GM21360 (cell line): Measurements from ENCODE around the gene PI4KA.

ENCODE experiments used
- ATAC-seq: cut with Tn5 transposase; IDR thresholded peaks from one replicate; pipeline ENCODE4 v1.9.1; 2021; ENCODE audit warnings: mild to moderate bottlenecking, moderate library complexity; ENCODE audit not compliant: unreplicated experiment

The PI4KA gene

DNA sequence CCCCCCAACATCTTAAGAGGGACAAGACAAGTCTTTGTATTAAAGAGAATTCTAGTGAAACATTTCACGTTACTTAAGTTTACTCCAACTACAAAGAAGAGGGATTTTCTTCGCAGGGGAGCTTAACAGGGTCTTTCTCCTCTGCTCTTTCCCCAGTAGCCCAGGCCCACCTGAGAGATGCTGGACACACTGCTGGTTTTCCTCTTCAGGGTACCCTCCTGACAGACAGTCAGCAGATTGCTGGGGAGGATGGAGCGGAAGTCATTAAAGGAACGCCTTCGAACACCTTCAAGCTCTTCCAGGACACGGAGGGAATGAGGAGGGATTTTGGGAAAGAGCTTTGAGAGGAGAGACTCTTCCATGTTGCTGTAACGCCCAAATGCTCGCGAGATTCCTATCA lies 39.1 kb downstream of the PI4KA start:
- ATAC-seq: no peak

DNA sequence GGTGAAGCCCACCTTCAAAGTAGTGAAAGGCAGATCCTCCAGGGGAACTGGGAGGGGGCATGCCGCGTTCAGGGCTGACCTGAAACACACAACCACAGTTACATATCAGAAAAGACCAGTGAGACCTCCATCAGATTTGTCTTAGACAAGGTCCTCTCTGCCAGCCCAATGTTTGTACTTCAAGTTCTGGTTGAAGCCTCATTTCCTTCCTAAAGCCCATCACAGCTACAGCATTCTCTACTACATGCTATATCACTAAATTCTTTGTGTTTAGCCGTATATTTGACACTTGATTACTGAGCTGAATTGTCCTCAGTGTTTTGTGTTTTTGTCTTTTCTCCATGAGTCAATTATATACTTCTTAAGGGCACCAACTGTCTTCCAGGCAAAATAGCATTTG lies 40.1 kb downstream of the PI4KA start:
- ATAC-seq: no peak

DNA sequence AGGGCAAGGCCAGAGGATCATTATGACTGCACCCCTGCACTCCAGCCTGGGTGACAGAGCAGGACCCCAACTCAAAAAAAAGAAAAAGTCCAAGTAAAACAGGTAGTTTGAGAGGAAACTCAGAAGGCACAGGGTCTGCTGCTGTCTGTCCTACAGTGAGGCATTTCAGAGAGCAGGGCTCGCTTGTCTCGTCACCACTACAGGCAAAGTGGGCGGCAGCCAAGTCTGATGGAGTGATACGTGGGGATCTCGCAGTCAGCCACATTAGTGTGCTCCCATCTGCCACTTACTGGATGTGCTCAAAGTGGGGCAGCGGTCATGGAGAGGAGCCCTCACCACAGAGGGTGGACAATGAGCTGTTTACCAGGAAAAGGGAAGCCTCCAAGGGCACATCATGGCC lies 42.1 kb downstream of the PI4KA start:
- no peak for ATAC-seq

DNA sequence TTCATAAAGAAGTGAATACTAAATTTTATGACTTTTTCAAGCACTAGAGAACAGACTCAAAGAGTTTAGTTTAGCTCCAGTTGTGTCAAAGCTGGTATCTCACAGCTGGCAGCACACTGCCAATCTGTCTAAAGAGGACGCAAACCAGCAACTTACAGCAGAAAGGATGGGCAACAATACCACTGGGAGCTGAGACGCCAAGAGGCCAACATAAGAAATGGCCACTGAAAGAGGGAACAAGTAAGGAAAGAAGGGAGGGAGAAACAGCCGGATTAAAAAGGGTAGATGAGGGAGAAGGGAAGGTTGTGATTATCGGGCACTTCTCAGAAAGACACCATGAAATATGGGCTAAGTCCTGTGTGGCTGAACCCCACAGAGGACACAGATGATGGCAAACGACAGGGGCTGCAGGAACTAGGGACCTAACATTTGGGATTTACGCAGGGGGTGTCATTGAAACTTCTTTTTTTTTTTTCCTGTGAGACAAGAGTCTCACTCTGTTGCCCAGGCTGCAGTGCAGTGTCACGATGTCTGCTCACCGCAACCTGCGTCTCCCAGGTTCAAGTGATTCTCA lies 43.0 kb downstream of the PI4KA start:
- ATAC-seq: no peak

DNA sequence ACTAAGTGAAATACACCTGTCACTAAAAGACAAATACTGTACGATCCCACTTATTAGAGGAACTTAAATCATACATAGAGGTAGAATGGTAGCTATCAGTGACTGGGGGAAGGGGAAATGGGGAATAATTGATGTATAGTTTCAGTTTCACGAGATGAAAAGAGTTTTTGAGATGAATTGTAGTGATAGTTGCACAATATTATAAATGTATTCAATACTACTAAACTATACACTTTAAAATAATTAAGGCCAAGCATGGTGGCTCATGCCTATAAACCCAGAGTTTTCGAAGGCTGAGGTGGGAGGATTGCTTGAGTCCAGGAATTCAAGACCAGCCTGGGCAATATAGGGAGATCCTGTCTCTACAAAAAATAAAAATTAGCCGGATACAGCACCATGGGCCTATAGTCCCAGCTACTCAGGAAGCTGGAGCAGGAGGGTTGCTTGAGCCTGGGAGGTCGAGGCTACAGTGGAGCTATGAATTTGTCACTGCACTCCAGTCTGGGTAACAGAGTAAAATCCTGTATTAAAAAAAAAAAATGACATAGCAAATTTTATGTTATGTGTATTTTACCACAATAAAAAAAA lies 44.3 kb downstream of the PI4KA start:
- ATAC-seq: no peak

GRCh38 chr22:20813056-20813455 lies 45.6 kb downstream of the PI4KA start:
- ATAC-seq: no peak

DNA sequence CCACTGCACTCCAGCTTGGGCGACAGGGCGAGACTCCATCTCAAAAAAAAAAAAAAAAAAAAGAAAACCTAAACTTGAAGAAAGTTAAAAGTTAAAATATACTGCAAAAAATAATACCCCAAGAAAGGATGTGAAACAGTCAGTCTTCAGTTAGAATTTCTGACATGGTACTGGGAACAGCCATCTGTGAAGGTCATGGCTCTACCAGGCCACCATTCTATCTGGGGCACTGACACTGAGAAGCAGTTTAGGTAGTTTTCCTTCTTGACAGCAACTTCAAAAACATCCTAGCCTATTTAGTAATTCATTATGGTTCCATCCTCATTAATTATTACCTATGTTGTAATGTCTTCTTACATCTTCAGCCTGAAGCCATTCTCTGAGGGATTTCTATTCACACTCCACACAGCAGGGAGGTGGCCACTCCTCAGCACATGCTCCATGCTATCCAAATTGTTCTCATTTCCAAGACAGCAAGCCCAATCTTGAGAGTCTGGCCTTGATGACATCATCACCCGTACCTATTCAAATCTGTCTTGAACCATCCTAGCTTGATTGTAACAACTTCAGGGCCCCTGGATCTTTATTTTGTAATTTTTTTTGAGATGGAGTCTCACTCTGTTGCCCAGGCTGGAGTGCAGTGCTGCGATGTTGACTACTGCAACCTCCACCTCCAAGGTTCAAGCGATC lies 46.5 kb downstream of the PI4KA start:
- ATAC-seq: no peak

GRCh38 chr22:20811171-20811570 lies 47.4 kb downstream of the PI4KA start:
- ATAC-seq: no peak

GRCh38 chr22:20810645-20811044 lies 48.0 kb downstream of the PI4KA start:
- ATAC-seq: no peak

DNA sequence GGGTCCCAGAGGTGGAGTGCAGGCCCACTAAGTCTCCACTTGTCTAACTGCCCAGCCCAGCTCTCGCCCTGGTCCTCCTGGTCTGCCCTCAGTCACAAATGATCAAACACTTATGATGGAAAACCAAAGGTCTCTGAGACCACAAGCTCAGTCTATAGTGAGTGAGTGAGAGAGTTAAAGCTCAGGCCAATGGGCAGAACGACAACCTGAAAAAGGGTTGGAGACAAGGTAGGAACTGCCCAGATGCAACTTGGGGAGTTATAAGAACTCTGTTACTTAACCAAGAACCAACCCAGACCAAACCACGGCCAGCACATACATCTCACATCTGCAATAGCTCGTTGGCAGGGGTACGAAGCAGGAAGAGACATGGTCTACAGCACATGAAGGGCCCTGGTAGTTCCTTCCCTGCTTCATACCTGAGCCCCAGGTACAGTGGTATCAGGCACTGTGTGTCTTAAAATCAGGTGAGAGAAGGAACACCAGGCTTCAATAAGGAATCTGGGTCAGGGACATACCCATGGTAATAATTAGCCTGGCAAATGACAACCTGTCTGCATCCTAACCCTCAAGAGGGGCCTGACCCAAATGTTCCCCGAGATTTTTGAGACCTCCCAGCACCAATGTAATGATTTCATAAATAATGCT lies 48.9 kb downstream of the PI4KA start:
- no peak for ATAC-seq

DNA sequence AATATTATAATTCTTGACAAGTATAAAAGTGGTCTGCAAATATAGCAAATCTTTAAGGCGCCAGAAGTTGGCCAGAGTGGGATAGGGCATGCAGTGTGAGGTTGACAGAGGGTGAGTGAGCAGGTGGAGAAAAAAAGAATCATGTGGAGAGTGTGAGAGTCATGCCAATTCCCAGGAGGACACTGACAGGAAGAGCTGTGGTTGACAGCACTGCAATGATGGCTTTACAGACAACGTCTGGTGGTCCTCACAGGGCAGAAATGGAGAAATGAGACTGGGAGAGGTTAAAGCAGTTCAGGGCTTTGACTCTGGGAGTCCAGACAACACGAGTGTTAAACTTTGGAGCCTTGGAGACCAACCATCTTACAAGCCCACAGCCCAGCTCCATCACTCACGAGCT lies 49.8 kb downstream of the PI4KA start:
- no peak for ATAC-seq

- ATAC-seq: no peak
Observed at GRCh38 chr22:20807315-20807752, 51.3 kb downstream of the PI4KA start.

DNA sequence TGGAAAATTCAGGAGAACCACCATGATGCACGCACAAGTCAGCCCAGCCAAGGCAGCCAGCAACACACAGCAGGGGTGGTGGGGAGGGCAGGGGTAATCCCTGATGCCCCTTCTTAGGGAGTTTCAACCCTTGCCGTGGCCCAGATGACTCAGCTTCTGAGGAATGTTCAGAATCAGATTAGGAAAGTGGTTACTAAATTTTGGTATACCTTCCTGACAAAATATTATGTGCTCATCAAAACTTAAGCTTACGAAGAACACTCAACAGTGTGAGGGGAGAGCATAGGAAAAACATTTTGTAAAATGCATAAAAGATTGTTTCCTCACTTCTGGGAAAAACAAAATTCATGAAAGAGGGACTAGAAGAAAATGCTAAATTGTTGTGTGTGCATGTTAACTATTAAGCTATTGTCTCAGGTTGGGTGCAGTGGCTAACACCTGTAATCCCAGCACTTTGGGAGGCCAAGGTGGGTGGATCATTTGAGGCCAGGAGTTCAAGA lies 52.6 kb downstream of the PI4KA start:
- no peak for ATAC-seq

- ATAC-seq: no peak
Observed at GRCh38 chr22:20804650-20805049, 54.0 kb downstream of the PI4KA start.

DNA sequence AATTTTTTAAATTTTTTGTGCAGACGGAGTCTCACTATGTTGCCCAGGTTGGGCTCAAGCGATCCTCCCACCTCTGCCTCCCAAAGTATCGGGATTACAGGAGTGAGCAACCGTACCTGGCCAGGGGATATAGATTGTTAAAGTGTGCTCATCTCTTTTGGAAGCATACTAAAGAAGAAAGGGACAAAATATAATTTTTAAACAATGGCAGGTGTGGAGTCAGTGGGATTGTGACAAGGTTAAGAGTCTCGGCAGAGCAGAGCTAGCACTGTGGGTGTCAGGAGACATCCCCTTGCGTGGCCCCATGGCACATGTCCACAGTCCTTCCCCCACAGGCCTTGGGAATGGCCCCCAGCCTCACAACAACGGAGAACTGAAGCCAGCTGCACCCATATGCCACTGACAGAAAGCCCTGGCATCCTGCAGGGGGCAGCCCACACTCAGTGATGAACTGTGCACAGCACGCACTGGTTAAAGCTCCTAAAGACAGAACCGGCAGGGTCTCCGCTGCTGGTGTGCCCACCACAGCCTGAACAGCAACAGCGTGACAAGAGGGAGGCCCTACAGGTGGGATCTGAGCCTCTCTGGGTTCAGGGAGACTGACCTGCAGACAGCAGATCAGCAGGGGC lies 54.8 kb downstream of the PI4KA start:
- no peak for ATAC-seq

DNA sequence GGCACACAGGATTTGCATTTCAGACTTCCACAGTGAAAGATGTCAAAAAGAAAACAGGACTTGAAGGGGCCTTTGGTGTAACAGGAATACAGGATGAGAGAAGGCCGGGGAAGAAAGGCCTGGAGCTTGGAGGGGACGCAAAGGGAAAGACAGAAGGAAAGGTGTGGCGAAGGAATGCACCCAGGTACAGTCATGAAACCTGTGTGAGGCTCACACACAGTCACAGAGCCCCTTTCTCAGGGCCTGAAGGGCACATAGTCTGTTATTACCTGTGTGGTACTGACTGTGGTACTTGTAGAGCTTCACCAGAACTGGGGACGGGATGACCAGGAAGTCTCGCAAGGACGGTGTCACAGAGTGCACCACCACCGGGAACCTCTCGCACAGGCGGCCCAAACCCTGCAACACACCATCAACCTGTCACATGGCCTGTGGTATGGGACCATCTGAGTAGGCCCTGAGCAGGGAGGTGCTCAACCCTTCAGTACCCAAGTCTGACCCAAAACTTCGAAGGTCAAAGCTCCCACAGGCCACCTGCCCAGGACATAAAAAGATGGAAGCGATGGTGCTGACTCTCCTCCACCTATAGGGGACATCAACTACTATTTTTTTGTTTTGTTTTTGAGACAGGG lies 55.6 kb downstream of the PI4KA start:
- no peak for ATAC-seq

DNA sequence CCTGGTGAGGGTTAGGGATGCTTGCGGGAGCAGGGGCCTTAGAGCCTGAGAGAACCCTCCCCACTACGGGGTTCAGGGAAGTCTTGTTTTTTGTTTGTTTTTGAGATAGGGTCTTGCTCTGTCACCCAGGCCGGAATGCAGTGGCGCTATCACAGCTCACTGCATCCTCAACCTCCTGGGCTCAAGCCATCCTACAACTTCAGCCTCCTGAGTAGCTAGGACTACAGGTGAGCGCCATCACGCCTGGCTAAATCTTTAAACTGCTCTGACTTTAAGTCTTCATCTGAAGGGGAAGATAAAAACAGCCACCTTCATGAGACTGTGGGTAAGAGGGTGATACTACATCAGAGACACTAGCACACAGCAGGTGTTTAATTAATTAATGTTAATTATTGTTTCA lies 56.2 kb downstream of the PI4KA start:
- ATAC-seq: no peak

- no peak for ATAC-seq
Observed at GRCh38 chr22:20799449-20799848, 59.2 kb downstream of the PI4KA start.

- ATAC-seq: no peak
Observed at GRCh38 chr22:20798974-20799373, 59.6 kb downstream of the PI4KA start.

DNA sequence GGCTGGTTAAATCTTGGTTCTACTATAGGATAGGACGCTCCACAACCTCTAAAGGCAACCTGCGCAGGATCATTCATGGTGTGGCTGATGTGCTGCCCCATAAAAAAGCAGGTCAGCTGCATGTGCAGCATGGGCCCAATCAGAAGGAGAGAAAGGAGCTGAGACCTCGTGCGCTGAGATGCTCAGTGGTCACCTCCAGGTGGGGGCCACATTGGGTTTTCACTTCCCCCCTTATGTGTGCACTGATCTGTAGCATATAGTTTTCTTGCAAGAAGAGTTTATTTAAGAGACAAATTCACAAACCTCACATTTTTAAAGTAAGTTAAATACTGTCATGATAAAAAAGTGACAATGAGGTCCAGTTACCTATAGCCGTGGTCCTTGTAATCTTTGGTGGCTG lies 60.4 kb downstream of the PI4KA start:
- ATAC-seq: no peak

- ATAC-seq: no peak
Observed at GRCh38 chr22:20796731-20797130, 61.9 kb downstream of the PI4KA start.
